PC-3 (cell line): ENCODE measurements around the gene ZFP36L2. TPM values are rescaled to one million over a fixed set of nuclear protein-coding genes. Genes with fewer than 3 reads are reported as not detected.

Experiments used
- ATAC-seq: fragments of 200-7000 bp; cut with Tn5 transposase; 2 replicates; pipeline ENCODE4 v1.9.1; 2020; ENCODE audit warnings: mild to moderate bottlenecking, moderate library complexity
- BruUV-seq: library from RNA; stranded (reverse); fragments of 400-500 nt; replicated peaks from 2 replicates; lab custom pipeline; 2021; lab: Mats Ljungman, UMichigan
- CTCF ChIA-PET: fragments of 300-600 bp; sonication (Branson Sonifier 250); formaldehyde crosslinking; loops from one replicate; lab custom pipeline; 2022; ENCODE audit warnings: antibody characterized with exemption; lab: Charles Lee
- POLR2A ChIA-PET: fragments of 300-600 bp; sonication (Branson Sonifier 250); formaldehyde crosslinking; loops from one replicate; lab custom pipeline; 2022; ENCODE audit warnings: antibody characterized with exemption; ENCODE audit not compliant: unreplicated experiment; lab: Charles Lee
- DNase-seq: peaks from one replicate; pipeline ENCODE4 v3.0.0-alpha.2; 2015
- H2AFZ ChIP-seq: fragments of 300-600 bp; sonication (generic); 2 replicates; pipeline ENCODE4 v1.6.0; 2016; ENCODE audit warnings: antibody characterized with exemption, low read length
- H3F3A ChIP-seq: fragments of 300-600 bp; sonication (generic); one replicate; pipeline ENCODE4 v1.6.0; 2017; ENCODE audit warnings: antibody characterized with exemption, low read length, control low read depth, mild to moderate bottlenecking; ENCODE audit not compliant: unreplicated experiment
- H3K27ac ChIP-seq: fragments of 300-600 bp; sonication (generic); 2 replicates; pipeline ENCODE4 v1.5.1; 2016; ENCODE audit warnings: mild to moderate bottlenecking, low read length
- H3K27me3 ChIP-seq: fragments of 300-600 bp; sonication (generic); 2 replicates; pipeline ENCODE4 v1.6.1; 2016; ENCODE audit warnings: low read length, mixed read lengths
- H3K36me3 ChIP-seq: fragments of 300-600 bp; sonication (generic); 2 replicates; pipeline ENCODE4 v1.6.1; 2016; ENCODE audit warnings: low read depth, mixed run types, low read length, mixed read lengths
- H3K4me1 ChIP-seq: fragments of 300-600 bp; sonication (generic); 2 replicates; pipeline ENCODE4 v1.5.1; 2016; ENCODE audit warnings: low read length; ENCODE audit not compliant: insufficient read depth
- H3K4me2 ChIP-seq: fragments of 300-600 bp; sonication (generic); 2 replicates; pipeline ENCODE4 v1.6.0; 2016; ENCODE audit warnings: low read length
- H3K4me3 ChIP-seq: fragments of 300-600 bp; sonication (generic); 2 replicates; pipeline ENCODE4 v1.5.1; 2016; ENCODE audit warnings: mild to moderate bottlenecking, low read length, mixed read lengths
- H3K79me2 ChIP-seq: fragments of 300-600 bp; sonication (generic); 2 replicates; pipeline ENCODE4 v1.6.1; 2017; ENCODE audit warnings: low read length, mixed read lengths
- H3K9ac ChIP-seq: fragments of 300-600 bp; sonication (generic); 2 replicates; pipeline ENCODE4 v1.6.0; 2016; ENCODE audit warnings: mild to moderate bottlenecking, low read length
- H3K9me2 ChIP-seq: fragments of 300-600 bp; sonication (generic); replicated peaks from 2 replicates; pipeline ENCODE4 v1.6.1; 2016; ENCODE audit warnings: mixed run types, low read length, mixed read lengths
- H3K9me3 ChIP-seq: fragments of 300-600 bp; sonication (generic); 2 replicates; pipeline ENCODE4 v1.6.1; 2016; ENCODE audit warnings: low read length, mixed read lengths
- H4K20me1 ChIP-seq: fragments of 300-600 bp; sonication (generic); 2 replicates; pipeline ENCODE4 v1.6.1; 2016; ENCODE audit warnings: low read length, mixed read lengths
- EZH2 ChIP-seq: fragments of 300-600 bp; sonication (generic); IDR thresholded peaks from one replicate; pipeline ENCODE4 v1.6.1; 2017; ENCODE audit warnings: antibody characterized with exemption, mild to moderate bottlenecking, low read length; ENCODE audit not compliant: unreplicated experiment
- EZH2phosphoT487 ChIP-seq: fragments of 300-600 bp; sonication (generic); IDR thresholded peaks from 2 replicates; pipeline ENCODE4 v1.6.1; 2018; ENCODE audit warnings: mild to moderate bottlenecking, antibody characterized with exemption, low read length, borderline replicate concordance
- intact Hi-C: fragments of 100-400 bp; cut with micrococcal nuclease; formaldehyde crosslinking; loops from 2 replicates; pipeline ENCODE4 v1.9.0; 2023
- total RNA-seq: library from RNA; depleted of rRNA; stranded (reverse); fragments of >200 nt; gene quantifications from 2 replicates; pipeline ENCODE4 v1.2.3, GENCODE V29; 2014
- TF ChIP-seq, protein P1 (sequence below): fragments of 300-600 bp; sonication (generic); conservative IDR thresholded peaks from 2 replicates; pipeline ENCODE4 v1.5.1; 2017; ENCODE audit warnings: antibody characterized with exemption, low read depth, mild to moderate bottlenecking, low read length

ZFP36L2 gene
- total RNA-seq, 1 experiment from 2014 or later: 14.8 TPM

DNA sequence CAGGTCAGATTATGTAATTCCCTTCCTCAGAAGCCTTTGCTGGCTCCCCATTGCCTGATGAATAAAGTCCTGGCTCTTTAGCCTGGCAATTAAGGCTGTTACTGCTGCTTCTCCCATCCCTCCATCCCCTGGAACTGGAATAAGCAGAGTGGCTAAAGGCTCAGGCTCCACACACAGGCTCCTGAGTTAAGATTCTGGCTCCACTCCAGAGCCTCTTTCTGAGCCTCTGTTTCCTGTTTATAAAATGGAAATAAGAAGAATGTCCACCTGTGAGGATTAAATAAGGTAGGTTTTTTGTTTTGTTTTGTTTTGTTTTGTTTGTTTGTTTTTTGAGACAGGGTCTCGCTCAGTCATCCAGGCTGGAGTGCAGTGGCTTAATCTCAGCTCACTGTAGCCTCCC is 50.0 kb downstream of the ZFP36L2 start:
- intact Hi-C loops: no loop called here
- BruUV-seq: no TSS peak
- H3K79me2 ChIP-seq: no peaks in the 10 kb centered on the region
- H3K27me3 ChIP-seq: no peaks in the 10 kb centered on the region
- H2AFZ ChIP-seq: no peak overlapping the region
- POLR2A ChIA-PET: no interaction called here
- H3K4me3 ChIP-seq: no peak overlapping the region
- CTCF ChIA-PET: no interaction called here
- H3K27ac ChIP-seq: no peak overlapping the region
- no peak for DNase-seq
- H4K20me1 ChIP-seq: no peaks in the 10 kb centered on the region
- no peaks in the 10 kb centered on the region for H3K9me3 ChIP-seq
- peaks cover 39% of the 10 kb centered on the region for H3K4me1 ChIP-seq
- TF ChIP-seq, protein P1, sequence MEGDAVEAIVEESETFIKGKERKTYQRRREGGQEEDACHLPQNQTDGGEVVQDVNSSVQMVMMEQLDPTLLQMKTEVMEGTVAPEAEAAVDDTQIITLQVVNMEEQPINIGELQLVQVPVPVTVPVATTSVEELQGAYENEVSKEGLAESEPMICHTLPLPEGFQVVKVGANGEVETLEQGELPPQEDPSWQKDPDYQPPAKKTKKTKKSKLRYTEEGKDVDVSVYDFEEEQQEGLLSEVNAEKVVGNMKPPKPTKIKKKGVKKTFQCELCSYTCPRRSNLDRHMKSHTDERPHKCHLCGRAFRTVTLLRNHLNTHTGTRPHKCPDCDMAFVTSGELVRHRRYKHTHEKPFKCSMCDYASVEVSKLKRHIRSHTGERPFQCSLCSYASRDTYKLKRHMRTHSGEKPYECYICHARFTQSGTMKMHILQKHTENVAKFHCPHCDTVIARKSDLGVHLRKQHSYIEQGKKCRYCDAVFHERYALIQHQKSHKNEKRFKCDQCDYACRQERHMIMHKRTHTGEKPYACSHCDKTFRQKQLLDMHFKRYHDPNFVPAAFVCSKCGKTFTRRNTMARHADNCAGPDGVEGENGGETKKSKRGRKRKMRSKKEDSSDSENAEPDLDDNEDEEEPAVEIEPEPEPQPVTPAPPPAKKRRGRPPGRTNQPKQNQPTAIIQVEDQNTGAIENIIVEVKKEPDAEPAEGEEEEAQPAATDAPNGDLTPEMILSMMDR: no peak
- TF ChIP-seq EZH2: no peak
- TF ChIP-seq EZH2phosphoT487: no peak
- H3K4me2 ChIP-seq: no peak overlapping the region
- no peaks in the 10 kb centered on the region for H3K9me2 ChIP-seq
- H3K36me3 ChIP-seq: no peaks in the 10 kb centered on the region; the same call in 1 of the 2 replicates
- H3F3A ChIP-seq: no peaks in the 10 kb centered on the region
- no peak overlapping the region for H3K9ac ChIP-seq
- ATAC-seq: no peak

DNA sequence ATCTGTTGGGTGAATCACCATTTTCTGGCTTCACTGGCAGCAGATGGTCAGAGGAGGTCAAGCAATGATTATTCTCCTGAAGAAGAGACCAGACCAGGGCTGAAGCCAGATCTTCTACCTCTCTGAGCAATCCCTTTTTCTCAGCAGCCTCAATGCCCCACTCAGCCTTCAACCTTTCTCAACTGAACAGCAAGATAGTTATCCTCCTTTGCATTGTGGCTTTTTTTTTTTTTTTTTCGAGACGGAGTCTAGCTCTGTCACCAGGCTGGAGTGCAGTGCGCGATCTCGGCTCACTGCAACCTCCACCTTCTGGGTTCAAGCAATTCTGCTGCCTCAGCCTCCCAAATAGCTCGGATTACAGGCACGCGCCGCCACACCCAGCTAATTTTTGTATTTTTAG is 50.5 kb downstream of the ZFP36L2 start:
- Histone ChIP-seq H3K4me3 (no peak overlapping the region), H2AFZ (no peak overlapping the region), H3K9me3 (no peaks in the 10 kb centered on the region), H3K9ac (no peak overlapping the region), H3K4me2 (no peak overlapping the region), H3K27me3 (no peaks in the 10 kb centered on the region), H4K20me1 (no peaks in the 10 kb centered on the region), H3K4me1 (peaks cover 33% of the 10 kb centered on the region), H3K36me3 (no peaks in the 10 kb centered on the region; the same call in 1 of the 2 replicates), H3F3A (no peaks in the 10 kb centered on the region), H3K79me2 (no peaks in the 10 kb centered on the region), H3K9me2 (no peaks in the 10 kb centered on the region), H3K27ac (no peak overlapping the region)
- POLR2A ChIA-PET: no interaction called here
- DNase-seq (no peak), ATAC-seq (no peak)
- CTCF ChIA-PET: no interaction called here
- no TSS peak for BruUV-seq
- TF ChIP-seq, protein P1: no peak
- no peak for TF ChIP-seq EZH2phosphoT487
- intact Hi-C loops: no loop called here

DNA sequence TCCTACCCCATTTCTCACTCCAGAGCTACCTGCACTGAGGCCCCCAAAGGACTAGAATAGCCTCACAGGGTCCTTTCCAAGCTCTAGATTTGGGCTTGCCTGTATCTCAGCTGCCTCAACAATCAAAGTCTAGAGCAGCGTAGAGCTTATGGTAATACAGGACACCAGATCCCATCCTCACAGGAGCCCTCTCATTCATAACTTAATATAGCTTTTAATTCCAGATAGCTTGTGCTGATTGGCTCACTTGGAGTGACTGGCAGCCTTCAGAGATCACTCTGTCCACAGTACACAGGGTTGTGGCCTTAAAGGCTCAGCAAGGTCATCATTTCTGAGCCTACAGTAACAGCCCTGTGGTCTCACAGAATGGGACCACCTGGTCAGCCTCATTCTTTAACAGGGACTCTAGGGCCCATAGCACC is 51.4 kb downstream of the ZFP36L2 start:
- Histone ChIP-seq H3K27ac (no peak overlapping the region), H3K4me1 (peaks cover 27% of the 10 kb centered on the region), H3K27me3 (no peaks in the 10 kb centered on the region), H2AFZ (no peak overlapping the region), H3K4me3 (no peak overlapping the region), H3F3A (no peaks in the 10 kb centered on the region), H3K4me2 (no peak overlapping the region), H3K36me3 (no peaks in the 10 kb centered on the region; the same call in 1 of the 2 replicates), H3K9me3 (no peaks in the 10 kb centered on the region), H3K9ac (no peak overlapping the region), H4K20me1 (no peaks in the 10 kb centered on the region), H3K79me2 (no peaks in the 10 kb centered on the region), H3K9me2 (no peaks in the 10 kb centered on the region)
- BruUV-seq: no TSS peak
- TF ChIP-seq, protein P1: no peak
- no peak for TF ChIP-seq EZH2
- TF ChIP-seq EZH2phosphoT487: no peak
- ATAC-seq (no peak), DNase-seq (no peak)
- POLR2A ChIA-PET: no interaction called here
- CTCF ChIA-PET: no interaction called here
- intact Hi-C loops: no loop called here
